ENCODE data around the gene ZBTB47.

DNA sequence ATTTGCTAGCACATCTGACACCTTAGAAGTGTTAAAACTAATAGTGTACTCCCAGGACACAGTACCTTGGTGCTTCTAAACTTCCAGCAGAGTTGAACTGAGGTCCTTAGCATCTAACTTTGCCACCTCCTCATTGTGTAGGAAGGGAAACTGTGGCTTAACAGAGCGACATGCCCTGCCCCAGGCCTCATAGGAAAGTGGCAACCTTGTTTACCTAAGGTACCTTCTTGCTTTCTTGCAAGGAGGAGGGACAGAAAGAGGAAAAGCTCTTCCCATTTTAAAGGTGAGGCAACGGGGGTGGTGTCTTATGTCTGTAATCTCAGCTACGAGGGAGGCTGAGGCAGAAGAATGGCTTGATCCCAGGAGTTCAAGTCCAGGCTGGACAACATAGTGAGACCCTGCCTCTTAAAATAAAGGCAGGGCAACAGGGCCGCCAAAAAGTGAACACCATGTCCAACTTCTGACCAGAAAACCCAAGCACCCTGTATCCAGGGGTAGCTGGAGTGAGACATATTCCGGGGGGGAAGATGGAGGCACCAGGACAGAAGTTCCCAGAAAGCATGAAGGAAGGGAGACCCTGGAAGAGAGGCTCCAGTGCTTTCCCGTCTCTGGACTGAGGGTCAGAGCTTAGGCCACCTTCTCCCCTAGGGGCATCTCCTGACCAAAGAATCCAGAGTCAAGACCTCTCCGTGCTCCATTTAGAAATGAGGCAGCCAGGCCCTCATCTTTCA is 31.3 kb downstream of the ZBTB47 start:
- TF ChIP-seq, protein P1, sequence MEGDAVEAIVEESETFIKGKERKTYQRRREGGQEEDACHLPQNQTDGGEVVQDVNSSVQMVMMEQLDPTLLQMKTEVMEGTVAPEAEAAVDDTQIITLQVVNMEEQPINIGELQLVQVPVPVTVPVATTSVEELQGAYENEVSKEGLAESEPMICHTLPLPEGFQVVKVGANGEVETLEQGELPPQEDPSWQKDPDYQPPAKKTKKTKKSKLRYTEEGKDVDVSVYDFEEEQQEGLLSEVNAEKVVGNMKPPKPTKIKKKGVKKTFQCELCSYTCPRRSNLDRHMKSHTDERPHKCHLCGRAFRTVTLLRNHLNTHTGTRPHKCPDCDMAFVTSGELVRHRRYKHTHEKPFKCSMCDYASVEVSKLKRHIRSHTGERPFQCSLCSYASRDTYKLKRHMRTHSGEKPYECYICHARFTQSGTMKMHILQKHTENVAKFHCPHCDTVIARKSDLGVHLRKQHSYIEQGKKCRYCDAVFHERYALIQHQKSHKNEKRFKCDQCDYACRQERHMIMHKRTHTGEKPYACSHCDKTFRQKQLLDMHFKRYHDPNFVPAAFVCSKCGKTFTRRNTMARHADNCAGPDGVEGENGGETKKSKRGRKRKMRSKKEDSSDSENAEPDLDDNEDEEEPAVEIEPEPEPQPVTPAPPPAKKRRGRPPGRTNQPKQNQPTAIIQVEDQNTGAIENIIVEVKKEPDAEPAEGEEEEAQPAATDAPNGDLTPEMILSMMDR (IDR thresholded peaks at IDR 0.05), result no peak
- no peak for TF ChIP-seq EZH2 (IDR thresholded peaks at IDR 0.05)

All from neural progenitor cell (in vitro differentiated cells).